Panc1 (cell line): Measurements from ENCODE around the gene TP53RK. TPM values are rescaled to one million over a fixed set of nuclear protein-coding genes. Genes with fewer than 3 reads are reported as not detected.

Source experiments
- ATAC-seq: fragments of 200-7000 bp; cut with Tn5 transposase; 2 replicates; pipeline ENCODE4 v1.9.1; 2020; ENCODE audit warnings: mild to moderate bottlenecking, moderate library complexity
- BruUV-seq: library from RNA; stranded (reverse); fragments of 400-500 nt; replicated peaks from 2 replicates; lab custom pipeline; 2021; lab: Mats Ljungman, UMichigan
- CTCF ChIA-PET: fragments of 300-600 bp; sonication (Branson Sonifier 250); formaldehyde crosslinking; loops from one replicate; lab custom pipeline; 2022; ENCODE audit warnings: antibody characterized with exemption; lab: Charles Lee
- POLR2A ChIA-PET: fragments of 300-600 bp; sonication (Branson Sonifier 250); formaldehyde crosslinking; loops from one replicate; lab custom pipeline; 2022; ENCODE audit warnings: antibody characterized with exemption; lab: Charles Lee
- DNase-seq: peaks from one replicate; pipeline ENCODE4 v3.0.0-alpha.2; 2010; ENCODE audit warnings: low read depth, low spot score
- H3K27ac ChIP-seq: 2 replicates; pipeline ENCODE4 v1.5.1; 2011; ENCODE audit warnings: mild to moderate bottlenecking, low read length, inconsistent platforms
- H3K27me3 ChIP-seq: fragments of 200-500 bp; sonication (Bioruptor generic); 2 replicates; pipeline ENCODE4 v1.6.0; 2014; ENCODE audit warnings: low read length, inconsistent platforms; ENCODE audit not compliant: control insufficient read depth, insufficient read depth
- H3K36me3 ChIP-seq: fragments of 200-500 bp; sonication (Bioruptor generic); 2 replicates; pipeline ENCODE4 v1.5.1; 2014; ENCODE audit warnings: inconsistent platforms, mild to moderate bottlenecking, low read length, moderate library complexity; ENCODE audit not compliant: control insufficient read depth, insufficient read depth
- H3K4me1 ChIP-seq: 2 replicates; pipeline ENCODE4 v1.5.1; 2011; ENCODE audit warnings: inconsistent platforms, mild to moderate bottlenecking, low read length, moderate library complexity; ENCODE audit not compliant: control insufficient read depth, insufficient read depth
- H3K4me3 ChIP-seq, 2 experiments: 2 replicates each; pipeline ENCODE4 v1.5.1; 2011 to 2012; ENCODE audit warnings: low read depth in 2 of 2, low read length in 2 of 2, mild to moderate bottlenecking in 2 of 2, inconsistent platforms in 1 of 2, moderate library complexity in 1 of 2
- H3K9me3 ChIP-seq: fragments of 200-500 bp; sonication (Bioruptor generic); 2 replicates; pipeline ENCODE4 v1.5.1; 2014; ENCODE audit warnings: low read depth, mild to moderate bottlenecking, inconsistent platforms, low read length, moderate library complexity; ENCODE audit not compliant: control insufficient read depth, insufficient read depth
- POLR2AphosphoS5 ChIP-seq: IDR thresholded peaks from 2 replicates; pipeline ENCODE4 v1.6.1; 2012; ENCODE audit warnings: mild to moderate bottlenecking, low read depth, low read length, moderate library complexity
- REST ChIP-seq, 2 experiments: IDR thresholded peaks; 2 replicates each; pipeline ENCODE4 v1.6.1; 2011 to 2012; ENCODE audit warnings: low read depth in 2 of 2, control low read depth in 1 of 2, low read length in 1 of 2, mild to moderate bottlenecking in 1 of 2, moderate library complexity in 1 of 2; ENCODE audit not compliant: insufficient read depth in 1 of 2
- SIN3A ChIP-seq: IDR thresholded peaks from 2 replicates; pipeline ENCODE4 v1.6.1; 2012; ENCODE audit warnings: low read depth, mild to moderate bottlenecking, low read length, moderate library complexity, borderline replicate concordance; ENCODE audit not compliant: insufficient read depth
- TCF7L2 ChIP-seq: IDR thresholded peaks from 2 replicates; pipeline ENCODE4 v1.6.1; 2011; ENCODE audit warnings: mild to moderate bottlenecking, low read depth, low read length, inconsistent platforms
- in situ Hi-C: cut with HindIII; loops from 2 replicates; pipeline ENCODE4 v1.10.0; 2016; ENCODE audit warnings: low sequenced_read_pairs, low pct_unique_long_range_greater_than_20kb
- intact Hi-C: fragments of 100-400 bp; cut with micrococcal nuclease; formaldehyde crosslinking; loops from one replicate; pipeline ENCODE4 v1.10.0; 2022; ENCODE audit not compliant: unreplicated experiment
- total RNA-seq: library from RNA; stranded (reverse); gene quantifications from one replicate; pipeline ENCODE4 v1.2.1, GENCODE V29; 2021; ENCODE audit not compliant: unreplicated experiment
- TF ChIP-seq, protein P1 (sequence below): fragments of 450-650 bp; IDR thresholded peaks from 2 replicates; pipeline ENCODE4 v1.5.1; 2017; ENCODE audit warnings: mild to moderate bottlenecking

The TP53RK gene
- total RNA-seq, 1 experiment from 2014 or later, result 13.7 TPM

DNA sequence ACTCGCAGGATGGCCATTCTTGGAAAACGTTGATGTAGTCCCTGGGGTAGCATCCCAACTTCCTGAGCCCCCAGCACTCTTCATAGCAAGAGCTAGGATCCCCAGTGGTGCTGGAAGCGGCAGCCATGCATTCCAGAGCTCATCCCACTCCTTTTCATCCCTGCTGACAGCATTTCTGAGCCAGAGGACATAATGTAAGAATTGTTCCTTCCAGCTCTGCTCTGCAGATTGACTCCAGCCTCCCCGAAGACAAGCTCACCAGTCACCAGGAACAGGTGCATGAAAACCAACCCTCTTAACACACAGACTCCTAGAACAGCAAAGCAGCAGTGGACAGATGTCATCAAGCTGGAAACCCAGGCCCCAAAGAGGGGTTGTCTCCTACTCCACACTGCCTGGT lies 41.8 kb downstream of the TP53RK start:
- BruUV-seq, result no TSS peak
- POLR2A ChIA-PET, result no interaction called here
- in situ Hi-C loops (no loop called here), intact Hi-C loops (no loop called here)
- H3K27me3 ChIP-seq, result peaks cover 27% of the 10 kb centered on the region
- DNase-seq (no peak), ATAC-seq (no peak)
- H3K36me3 ChIP-seq, result no peaks in the 10 kb centered on the region
- no peak overlapping the region for H3K4me3 ChIP-seq
- CTCF ChIA-PET, result no interaction called here
- TF ChIP-seq POLR2AphosphoS5, result no peak
- no peak for TF ChIP-seq REST (IDR thresholded peaks at IDR 0.05; ENCODE audit: insufficient read depth in 1 of 2, low read depth in 2 of 2, low read length in 1 of 2)
- H3K9me3 ChIP-seq, result no peaks in the 10 kb centered on the region
- no peak overlapping the region for H3K27ac ChIP-seq
- no peaks in the 10 kb centered on the region for H3K4me1 ChIP-seq

DNA sequence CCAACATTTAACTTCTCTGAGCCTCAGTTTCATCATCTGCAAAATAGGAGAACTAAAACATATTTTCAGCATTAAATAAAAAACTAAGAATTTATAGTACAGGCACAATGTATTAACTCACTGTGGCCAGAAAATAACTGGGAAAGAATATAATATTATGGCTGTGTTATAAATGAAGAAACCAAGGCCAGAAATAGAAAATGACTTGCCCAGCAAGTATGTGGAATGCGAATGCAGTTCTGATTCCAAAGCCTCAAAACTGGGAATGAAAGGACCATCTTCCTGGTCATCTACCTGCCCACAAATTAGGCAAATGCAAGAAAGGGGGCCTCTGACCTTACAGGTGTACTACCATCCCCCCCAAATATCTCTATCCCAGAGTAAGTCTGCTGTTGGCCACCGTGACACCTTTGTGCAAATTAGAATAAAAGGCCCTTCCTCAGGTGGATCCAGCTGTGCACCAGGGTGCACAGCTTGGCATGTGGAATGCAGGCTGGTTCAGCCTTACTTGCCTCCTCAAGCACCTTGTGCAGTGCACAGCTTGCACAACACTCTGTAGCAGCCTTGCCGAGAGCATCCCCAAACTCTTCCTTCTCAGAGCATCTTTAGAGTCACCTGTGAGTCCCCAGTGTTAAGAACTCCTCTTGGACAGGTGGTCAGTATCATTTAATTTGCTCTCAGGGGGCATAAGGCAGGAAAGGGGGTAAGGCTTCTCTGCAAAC lies 42.4 kb downstream of the TP53RK start:
- POLR2A ChIA-PET, result no interaction called here
- TF ChIP-seq REST (IDR thresholded peaks at IDR 0.05; ENCODE audit: insufficient read depth in 1 of 2, low read depth in 2 of 2, low read length in 1 of 2), result no peak
- no peak for TF ChIP-seq SIN3A
- TF ChIP-seq POLR2AphosphoS5, result no peak
- TF ChIP-seq, protein P1, sequence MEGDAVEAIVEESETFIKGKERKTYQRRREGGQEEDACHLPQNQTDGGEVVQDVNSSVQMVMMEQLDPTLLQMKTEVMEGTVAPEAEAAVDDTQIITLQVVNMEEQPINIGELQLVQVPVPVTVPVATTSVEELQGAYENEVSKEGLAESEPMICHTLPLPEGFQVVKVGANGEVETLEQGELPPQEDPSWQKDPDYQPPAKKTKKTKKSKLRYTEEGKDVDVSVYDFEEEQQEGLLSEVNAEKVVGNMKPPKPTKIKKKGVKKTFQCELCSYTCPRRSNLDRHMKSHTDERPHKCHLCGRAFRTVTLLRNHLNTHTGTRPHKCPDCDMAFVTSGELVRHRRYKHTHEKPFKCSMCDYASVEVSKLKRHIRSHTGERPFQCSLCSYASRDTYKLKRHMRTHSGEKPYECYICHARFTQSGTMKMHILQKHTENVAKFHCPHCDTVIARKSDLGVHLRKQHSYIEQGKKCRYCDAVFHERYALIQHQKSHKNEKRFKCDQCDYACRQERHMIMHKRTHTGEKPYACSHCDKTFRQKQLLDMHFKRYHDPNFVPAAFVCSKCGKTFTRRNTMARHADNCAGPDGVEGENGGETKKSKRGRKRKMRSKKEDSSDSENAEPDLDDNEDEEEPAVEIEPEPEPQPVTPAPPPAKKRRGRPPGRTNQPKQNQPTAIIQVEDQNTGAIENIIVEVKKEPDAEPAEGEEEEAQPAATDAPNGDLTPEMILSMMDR, result no peak
- no peak for TF ChIP-seq TCF7L2

More for the DNA sequence above, 42.4 kb downstream of the TP53RK start:
- BruUV-seq, result no TSS peak
- Histone ChIP-seq H3K4me1 (no peaks in the 10 kb centered on the region), H3K27me3 (peaks cover 28% of the 10 kb centered on the region), H3K9me3 (no peaks in the 10 kb centered on the region), H3K36me3 (no peaks in the 10 kb centered on the region), H3K4me3 (no peak overlapping the region), H3K27ac (no peak overlapping the region)
- intact Hi-C loops, result no loop called here
- DNase-seq, result no peak
- CTCF ChIA-PET, result no interaction called here
- in situ Hi-C loops, result no loop called here
- no peak for ATAC-seq
